SK-N-SH treated with all-trans-retinoic acid at 6 μM for 48 hours (cell line): ENCODE data around the gene SLC38A2.
A peak's percentile ranks its signal among the peaks of the same experiment; 100 is the strongest.

ENCODE experiments used
- ATAC-seq: fragments of 200-7000 bp; cut with Tn5 transposase; 3 replicates; pipeline ENCODE4 v1.9.1; 2020; ENCODE audit warnings: mild to moderate bottlenecking, moderate library complexity
- ARNTL ChIP-seq: fragments of 450-650 bp; formaldehyde crosslinking; IDR thresholded peaks from 2 replicates; pipeline ENCODE4 v1.5.0; 2020; ENCODE audit warnings: low read depth, mild to moderate bottlenecking, moderate library complexity, borderline replicate concordance
- CREB5 ChIP-seq: fragments of 250-450 bp; sonication (Bioruptor Pico); IDR thresholded peaks from 2 replicates; pipeline ENCODE4 v1.5.1; 2020; ENCODE audit warnings: low read depth, mild to moderate bottlenecking, moderate library complexity
- CSDC2 ChIP-seq: fragments of 250-450 bp; sonication (Bioruptor Pico); IDR thresholded peaks from 2 replicates; pipeline ENCODE4 v1.5.0; 2020; ENCODE audit warnings: mild to moderate bottlenecking, moderate library complexity
- ISL1 ChIP-seq: fragments of 250-450 bp; sonication (Bioruptor Pico); IDR thresholded peaks from 2 replicates; pipeline ENCODE4 v2.1.2; 2022; ENCODE audit warnings: mild to moderate bottlenecking, moderate library complexity
- OSR1 ChIP-seq: fragments of 250-450 bp; sonication (Bioruptor Pico); IDR thresholded peaks from 2 replicates; pipeline ENCODE4 v1.8.0; 2022; ENCODE audit warnings: moderate library complexity, mild to moderate bottlenecking, inconsistent platforms
- PPARA ChIP-seq: fragments of 250-450 bp; sonication (Bioruptor Pico); IDR thresholded peaks from 2 replicates; pipeline ENCODE4 v1.5.0; 2020; ENCODE audit warnings: mild to moderate bottlenecking, borderline replicate concordance
- TCF4 ChIP-seq: fragments of 250-450 bp; sonication (Bioruptor Pico); IDR thresholded peaks from 2 replicates; pipeline ENCODE4 v1.8.0; 2021; ENCODE audit warnings: mild to moderate bottlenecking, moderate library complexity, borderline replicate concordance
- TSHZ2 ChIP-seq: fragments of 250-450 bp; sonication (Bioruptor Pico); IDR thresholded peaks from 2 replicates; pipeline ENCODE4 v1.5.0; 2020; ENCODE audit warnings: mild to moderate bottlenecking, moderate library complexity
- ZC3H10 ChIP-seq: fragments of 250-450 bp; sonication (Bioruptor Pico); IDR thresholded peaks from 2 replicates; pipeline ENCODE4 v1.5.1; 2021; ENCODE audit warnings: mild to moderate bottlenecking, moderate library complexity
- ZFP3 ChIP-seq: fragments of 250-450 bp; sonication (Bioruptor Pico); IDR thresholded peaks from 2 replicates; pipeline ENCODE4 v1.5.0; 2020; ENCODE audit warnings: mild to moderate bottlenecking, moderate library complexity
- ZFP30 ChIP-seq: fragments of 450-650 bp; formaldehyde crosslinking; IDR thresholded peaks from 2 replicates; pipeline ENCODE4 v1.5.0; 2022; ENCODE audit warnings: mild to moderate bottlenecking, moderate library complexity
- ZNF8 ChIP-seq: fragments of 450-650 bp; formaldehyde crosslinking; IDR thresholded peaks from 2 replicates; pipeline ENCODE4 v1.5.0; 2020; ENCODE audit warnings: mild to moderate bottlenecking, moderate library complexity
- TF ChIP-seq, protein P1 (sequence below): fragments of 250-450 bp; sonication (Bioruptor Pico); IDR thresholded peaks from 2 replicates; pipeline ENCODE4 v1.8.0; 2020; ENCODE audit warnings: mild to moderate bottlenecking, moderate library complexity, borderline replicate concordance
- TF ChIP-seq, protein P2 (sequence below): fragments of 250-450 bp; sonication (Bioruptor Pico); IDR thresholded peaks from 2 replicates; pipeline ENCODE4 v1.8.0; 2021; ENCODE audit warnings: low read depth, mild to moderate bottlenecking, moderate library complexity, borderline replicate concordance

SLC38A2 gene

GRCh38 chr12:46365951-46366379 is 6.6 kb downstream of the SLC38A2 start:
- no peak for TF ChIP-seq TCF4 (CRISPR knock-in tag)
- 0 out of 2 replicates have a peak, but pooled peaks have one; percentile 3 for TF ChIP-seq ZC3H10 (CRISPR knock-in tag)
- 0 out of 2 replicates have a peak, but pooled peaks have one; percentile 16 for TF ChIP-seq ZFP3
- 0 out of 2 replicates have a peak, but pooled peaks have one; percentile 47 for TF ChIP-seq CSDC2 (CRISPR knock-in tag)
- ATAC-seq = no peak

DNA sequence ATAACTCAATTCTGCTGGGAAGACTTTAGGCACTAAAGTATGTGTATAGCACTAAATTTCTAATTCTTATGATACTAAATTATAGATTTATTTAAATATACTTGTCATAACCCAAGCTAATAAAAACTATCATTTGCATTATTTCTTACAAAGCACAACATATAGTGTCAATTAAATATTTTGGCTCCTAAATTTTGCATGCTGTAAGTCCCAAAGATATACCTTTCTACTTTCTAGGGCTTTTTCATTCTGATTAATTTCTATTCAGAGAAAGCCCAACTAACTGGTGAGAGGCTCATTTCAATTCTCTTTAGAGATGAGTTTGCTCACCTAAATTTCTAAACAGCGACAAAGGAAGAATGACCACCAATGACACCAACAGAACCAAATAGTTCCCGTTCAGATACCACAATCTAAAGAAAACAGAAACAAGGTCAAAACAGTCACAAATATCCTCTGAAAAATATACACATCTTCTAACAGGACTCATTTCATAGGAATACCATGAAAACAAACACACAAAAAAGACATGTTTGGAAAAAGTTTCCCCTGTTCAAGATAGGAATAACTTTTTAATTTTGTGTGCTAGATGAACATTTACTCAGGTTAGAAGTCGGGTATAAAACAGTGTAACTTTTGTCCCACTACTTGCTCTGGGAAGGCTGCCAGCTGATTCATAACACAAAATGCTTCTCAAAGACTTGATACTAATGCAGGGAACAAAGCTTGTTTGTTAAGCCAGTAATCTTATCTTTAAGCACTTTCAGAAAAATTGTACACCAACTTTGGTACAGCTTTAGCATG is 7.6 kb downstream of the SLC38A2 start:
- peak; percentile 20 for ATAC-seq
- TF ChIP-seq TSHZ2 (CRISPR knock-in tag) (no peak), ARNTL (CRISPR knock-in tag) (no peak)
- TF ChIP-seq, protein P1, sequence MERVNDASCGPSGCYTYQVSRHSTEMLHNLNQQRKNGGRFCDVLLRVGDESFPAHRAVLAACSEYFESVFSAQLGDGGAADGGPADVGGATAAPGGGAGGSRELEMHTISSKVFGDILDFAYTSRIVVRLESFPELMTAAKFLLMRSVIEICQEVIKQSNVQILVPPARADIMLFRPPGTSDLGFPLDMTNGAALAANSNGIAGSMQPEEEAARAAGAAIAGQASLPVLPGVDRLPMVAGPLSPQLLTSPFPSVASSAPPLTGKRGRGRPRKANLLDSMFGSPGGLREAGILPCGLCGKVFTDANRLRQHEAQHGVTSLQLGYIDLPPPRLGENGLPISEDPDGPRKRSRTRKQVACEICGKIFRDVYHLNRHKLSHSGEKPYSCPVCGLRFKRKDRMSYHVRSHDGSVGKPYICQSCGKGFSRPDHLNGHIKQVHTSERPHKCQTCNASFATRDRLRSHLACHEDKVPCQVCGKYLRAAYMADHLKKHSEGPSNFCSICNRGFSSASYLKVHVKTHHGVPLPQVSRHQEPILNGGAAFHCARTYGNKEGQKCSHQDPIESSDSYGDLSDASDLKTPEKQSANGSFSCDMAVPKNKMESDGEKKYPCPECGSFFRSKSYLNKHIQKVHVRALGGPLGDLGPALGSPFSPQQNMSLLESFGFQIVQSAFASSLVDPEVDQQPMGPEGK (CRISPR knock-in tag) = no peak
- TF ChIP-seq, protein P2, sequence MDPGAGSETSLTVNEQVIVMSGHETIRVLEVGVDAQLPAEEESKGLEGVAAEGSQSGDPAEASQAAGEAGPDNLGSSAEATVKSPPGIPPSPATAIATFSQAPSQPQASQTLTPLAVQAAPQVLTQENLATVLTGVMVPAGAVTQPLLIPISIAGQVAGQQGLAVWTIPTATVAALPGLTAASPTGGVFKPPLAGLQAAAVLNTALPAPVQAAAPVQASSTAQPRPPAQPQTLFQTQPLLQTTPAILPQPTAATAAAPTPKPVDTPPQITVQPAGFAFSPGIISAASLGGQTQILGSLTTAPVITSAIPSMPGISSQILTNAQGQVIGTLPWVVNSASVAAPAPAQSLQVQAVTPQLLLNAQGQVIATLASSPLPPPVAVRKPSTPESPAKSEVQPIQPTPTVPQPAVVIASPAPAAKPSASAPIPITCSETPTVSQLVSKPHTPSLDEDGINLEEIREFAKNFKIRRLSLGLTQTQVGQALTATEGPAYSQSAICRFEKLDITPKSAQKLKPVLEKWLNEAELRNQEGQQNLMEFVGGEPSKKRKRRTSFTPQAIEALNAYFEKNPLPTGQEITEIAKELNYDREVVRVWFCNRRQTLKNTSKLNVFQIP = no peak
- TF ChIP-seq, all 23 proteins: peak for 0

GRCh38 chr12:46364300-46364696 is 8.3 kb downstream of the SLC38A2 start:
- no peak for TF ChIP-seq CREB5
- no peak for TF ChIP-seq ZFP30 (CRISPR knock-in tag)
- TF ChIP-seq ZNF8 (CRISPR knock-in tag) = no peak
- TF ChIP-seq CSDC2 (CRISPR knock-in tag) = no peak
- TF ChIP-seq ARNTL (CRISPR knock-in tag) = no peak
- no peak for TF ChIP-seq OSR1 (CRISPR knock-in tag)
- TF ChIP-seq PPARA (CRISPR knock-in tag) = no peak
- TF ChIP-seq ZFP3 = no peak
- TF ChIP-seq ISL1 (CRISPR knock-in tag) = no peak
- TF ChIP-seq, all 23 proteins: peak for 0
- no peak for ATAC-seq

DNA sequence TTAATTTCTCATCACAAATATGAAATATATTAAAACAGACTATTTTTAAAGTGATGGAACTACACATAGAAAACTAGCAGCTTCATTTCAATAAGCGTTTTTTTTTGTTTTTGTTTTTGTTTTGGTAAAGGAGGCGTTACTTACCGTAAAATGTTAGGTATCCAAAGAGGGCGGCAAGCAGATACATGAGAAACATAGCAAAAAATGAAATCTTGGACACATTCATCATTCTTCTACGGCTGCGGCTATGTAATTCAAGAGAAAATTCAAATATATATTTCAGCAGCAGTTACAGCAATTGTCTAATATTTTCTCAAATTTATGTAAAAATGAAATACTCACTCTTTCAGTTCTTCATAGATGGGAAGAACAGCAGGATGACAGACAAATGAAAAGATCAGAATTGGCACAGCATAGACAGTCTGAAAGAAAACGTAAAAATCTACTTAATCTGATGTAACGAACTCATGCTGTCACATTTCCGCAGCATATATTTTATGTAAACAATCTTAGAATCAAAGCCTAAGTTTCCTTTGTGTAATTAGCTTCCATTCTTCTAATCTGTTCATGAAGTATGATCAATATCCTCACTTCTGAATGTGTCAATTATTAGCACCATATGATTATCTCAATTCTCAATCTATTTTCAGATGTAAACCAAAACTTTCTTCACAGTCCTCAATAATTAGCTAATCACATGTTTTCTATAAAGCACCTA is 8.8 kb downstream of the SLC38A2 start:
- ATAC-seq = no peak
- no peak for TF ChIP-seq ZFP3
- TF ChIP-seq CREB5 = peak; percentile 62
- TF ChIP-seq, all 23 proteins: peak for 1
